ACHN (cell line): ENCODE data around the gene CST9L.

Experiments used
- DNase-seq: peaks from one replicate; pipeline ENCODE4 v3.0.0-alpha.2; 2015
- in situ Hi-C: cut with HindIII; loops from 2 replicates; pipeline ENCODE4 v1.10.0; 2017; ENCODE audit warnings: low sequenced_read_pairs, low pct_ligation_motif_present, low pct_unique_long_range_greater_than_20kb

The CST9L gene

GRCh38 chr20:23562721-23563342 is 5.5 kb downstream of the CST9L start:
- DNase-seq = no peak
- in situ Hi-C loops = no loop called here

- in situ Hi-C loops = no loop called here
- no peak for DNase-seq
Measured at GRCh38 chr20:23554401-23554800, 13.9 kb downstream of the CST9L start.

- in situ Hi-C loops = no loop called here
- DNase-seq = no peak
Measured at GRCh38 chr20:23551786-23552185, 16.5 kb downstream of the CST9L start.

GRCh38 chr20:23551383-23551782 is 16.9 kb downstream of the CST9L start:
- in situ Hi-C loops = no loop called here
- DNase-seq = no peak

- DNase-seq = no peak
Measured at GRCh38 chr20:23550227-23550626, 18.1 kb downstream of the CST9L start.

GRCh38 chr20:23548408-23548807 is 19.9 kb downstream of the CST9L start:
- in situ Hi-C loops = no loop called here
- DNase-seq = no peak

More at GRCh38 chr20:23550227-23550626, 18.1 kb downstream of the CST9L start:
- in situ Hi-C loops = no loop called here

- no peak for DNase-seq
- in situ Hi-C loops = no loop called here
Measured at GRCh38 chr20:23547613-23548012, 20.7 kb downstream of the CST9L start.

GRCh38 chr20:23546435-23547144 is 21.7 kb downstream of the CST9L start:
- in situ Hi-C loops = no loop called here
- no peak for DNase-seq

- DNase-seq = no peak
- in situ Hi-C loops = no loop called here
Measured at GRCh38 chr20:23544133-23544532, 24.2 kb downstream of the CST9L start.

GRCh38 chr20:23542801-23543200 is 25.5 kb downstream of the CST9L start:
- in situ Hi-C loops = no loop called here
- DNase-seq = no peak

- no peak for DNase-seq
- in situ Hi-C loops = no loop called here
Measured at GRCh38 chr20:23541776-23542175, 26.5 kb downstream of the CST9L start.

GRCh38 chr20:23541330-23541729 is 27.0 kb downstream of the CST9L start:
- in situ Hi-C loops = no loop called here
- DNase-seq = no peak

GRCh38 chr20:23540624-23541023 is 27.7 kb downstream of the CST9L start:
- in situ Hi-C loops = no loop called here
- no peak for DNase-seq

GRCh38 chr20:23537030-23537429 is 31.3 kb downstream of the CST9L start:
- in situ Hi-C loops = no loop called here
- no peak for DNase-seq

- in situ Hi-C loops = no loop called here
- no peak for DNase-seq
Measured at GRCh38 chr20:23536328-23536974, 31.8 kb downstream of the CST9L start.

GRCh38 chr20:23534801-23535593 is 33.3 kb downstream of the CST9L start:
- no peak for DNase-seq
- in situ Hi-C loops = no loop called here

- no peak for DNase-seq
- in situ Hi-C loops = no loop called here
Measured at GRCh38 chr20:23533161-23533560, 35.1 kb downstream of the CST9L start.

- in situ Hi-C loops = no loop called here
- DNase-seq = no peak
Measured at GRCh38 chr20:23532533-23532932, 35.8 kb downstream of the CST9L start.

GRCh38 chr20:23530937-23531567 is 37.2 kb downstream of the CST9L start:
- in situ Hi-C loops = no loop called here
- DNase-seq = no peak
